ENCODE data around the gene TBC1D20.
"Not testable (repeated sequence)": the region's sequence is repeated elsewhere in the genome, so short reads cannot be mapped to it uniquely, and the experiment has no call there.

- TF ChIP-seq ZNF8 (CRISPR knock-in tag; IDR thresholded peaks at IDR 0.05); ZFP3 (CRISPR knock-in tag; IDR thresholded peaks at IDR 0.05); ZC3H10 (CRISPR knock-in tag; IDR thresholded peaks at IDR 0.05); OSR1 (CRISPR knock-in tag; IDR thresholded peaks at IDR 0.05); ZNF70 (CRISPR knock-in tag; IDR thresholded peaks at IDR 0.05); ARNTL (CRISPR knock-in tag; IDR thresholded peaks at IDR 0.05; ENCODE audit: borderline replicate concordance, low read depth): not testable (repeated sequence)
- TF ChIP-seq, protein P1, sequence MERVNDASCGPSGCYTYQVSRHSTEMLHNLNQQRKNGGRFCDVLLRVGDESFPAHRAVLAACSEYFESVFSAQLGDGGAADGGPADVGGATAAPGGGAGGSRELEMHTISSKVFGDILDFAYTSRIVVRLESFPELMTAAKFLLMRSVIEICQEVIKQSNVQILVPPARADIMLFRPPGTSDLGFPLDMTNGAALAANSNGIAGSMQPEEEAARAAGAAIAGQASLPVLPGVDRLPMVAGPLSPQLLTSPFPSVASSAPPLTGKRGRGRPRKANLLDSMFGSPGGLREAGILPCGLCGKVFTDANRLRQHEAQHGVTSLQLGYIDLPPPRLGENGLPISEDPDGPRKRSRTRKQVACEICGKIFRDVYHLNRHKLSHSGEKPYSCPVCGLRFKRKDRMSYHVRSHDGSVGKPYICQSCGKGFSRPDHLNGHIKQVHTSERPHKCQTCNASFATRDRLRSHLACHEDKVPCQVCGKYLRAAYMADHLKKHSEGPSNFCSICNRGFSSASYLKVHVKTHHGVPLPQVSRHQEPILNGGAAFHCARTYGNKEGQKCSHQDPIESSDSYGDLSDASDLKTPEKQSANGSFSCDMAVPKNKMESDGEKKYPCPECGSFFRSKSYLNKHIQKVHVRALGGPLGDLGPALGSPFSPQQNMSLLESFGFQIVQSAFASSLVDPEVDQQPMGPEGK (CRISPR knock-in tag; IDR thresholded peaks at IDR 0.05; ENCODE audit: borderline replicate concordance) = not testable (repeated sequence)
Measured at GRCh38 chr20:393296-393695, 69.0 kb downstream of the TBC1D20 start.
